Measurements from ENCODE around the gene THADA.

THADA gene

GRCh38 chr2:43349904-43350303 is 245.9 kb downstream of the THADA start:
- no peak overlapping the region for H3K27ac ChIP-seq (replicated peaks)
- TF ChIP-seq CTCF (IDR thresholded peaks at IDR 0.05; ENCODE audit: insufficient read depth, low read length) = no peak
- no peak for DNase-seq (ENCODE audit: low read depth in 1 of 2, low spot score in 1 of 2)
- H3K4me3 ChIP-seq (replicated peaks; ENCODE audit: insufficient read depth, low read length) = no peak overlapping the region
- no peaks in the 10 kb centered on the region for H3K27me3 ChIP-seq (ENCODE audit: insufficient read depth, poor library complexity, severe bottlenecking)

GRCh38 chr2:43348908-43349661 is 246.8 kb downstream of the THADA start:
- no peak overlapping the region for H3K27ac ChIP-seq (replicated peaks)
- H3K4me3 ChIP-seq (replicated peaks; ENCODE audit: insufficient read depth, low read length) = no peak overlapping the region
- TF ChIP-seq GABPA (IDR thresholded peaks at IDR 0.05; ENCODE audit: low read depth) (no peak), REST (IDR thresholded peaks at IDR 0.05; ENCODE audit: insufficient replicate concordance, low read depth) (no peak), CTCF (IDR thresholded peaks at IDR 0.05; ENCODE audit: insufficient read depth, low read length) (no peak), SPI1 (IDR thresholded peaks at IDR 0.05; ENCODE audit: borderline replicate concordance, low read depth) (no peak), POLR2AphosphoS5 (IDR thresholded peaks at IDR 0.05; ENCODE audit: low read depth) (no peak)
- no peaks in the 10 kb centered on the region for H3K27me3 ChIP-seq (ENCODE audit: insufficient read depth, poor library complexity, severe bottlenecking)
- DNase-seq (ENCODE audit: low read depth in 1 of 2, low spot score in 1 of 2) = no peak

GRCh38 chr2:43347746-43348145 is 248.1 kb downstream of the THADA start:
- DNase-seq (ENCODE audit: low read depth in 1 of 2, low spot score in 1 of 2) = no peak
- H3K27me3 ChIP-seq (ENCODE audit: insufficient read depth, poor library complexity, severe bottlenecking) = no peaks in the 10 kb centered on the region
- no peak overlapping the region for H3K27ac ChIP-seq (replicated peaks)
- TF ChIP-seq POLR2AphosphoS5 (IDR thresholded peaks at IDR 0.05; ENCODE audit: low read depth) = no peak
- TF ChIP-seq SPI1 (IDR thresholded peaks at IDR 0.05; ENCODE audit: borderline replicate concordance, low read depth) = no peak
- no peak for TF ChIP-seq CTCF (IDR thresholded peaks at IDR 0.05; ENCODE audit: insufficient read depth, low read length)
- TF ChIP-seq REST (IDR thresholded peaks at IDR 0.05; ENCODE audit: insufficient replicate concordance, low read depth) = no peak
- no peak for TF ChIP-seq GABPA (IDR thresholded peaks at IDR 0.05; ENCODE audit: low read depth)
- H3K4me3 ChIP-seq (replicated peaks; ENCODE audit: insufficient read depth, low read length) = no peak overlapping the region

Data from HL-60 (cell line).